Panc1 (cell line): ENCODE data around the gene SLC39A2. TPM values are rescaled to one million over a fixed set of nuclear protein-coding genes. Genes with fewer than 3 reads are reported as not detected.

Experiments used
- ATAC-seq: fragments of 200-7000 bp; cut with Tn5 transposase; 2 replicates; pipeline ENCODE4 v1.9.1; 2020; ENCODE audit warnings: mild to moderate bottlenecking, moderate library complexity
- BruUV-seq: library from RNA; stranded (reverse); fragments of 400-500 nt; replicated peaks from 2 replicates; lab custom pipeline; 2021; lab: Mats Ljungman, UMichigan
- CTCF ChIA-PET: fragments of 300-600 bp; sonication (Branson Sonifier 250); formaldehyde crosslinking; loops from one replicate; lab custom pipeline; 2022; ENCODE audit warnings: antibody characterized with exemption; lab: Charles Lee
- POLR2A ChIA-PET: fragments of 300-600 bp; sonication (Branson Sonifier 250); formaldehyde crosslinking; loops from one replicate; lab custom pipeline; 2022; ENCODE audit warnings: antibody characterized with exemption; lab: Charles Lee
- DNase-seq: peaks from one replicate; pipeline ENCODE4 v3.0.0-alpha.2; 2010; ENCODE audit warnings: low read depth, low spot score
- H3K27ac ChIP-seq: 2 replicates; pipeline ENCODE4 v1.5.1; 2011; ENCODE audit warnings: mild to moderate bottlenecking, low read length, inconsistent platforms
- H3K27me3 ChIP-seq: fragments of 200-500 bp; sonication (Bioruptor generic); 2 replicates; pipeline ENCODE4 v1.6.0; 2014; ENCODE audit warnings: low read length, inconsistent platforms; ENCODE audit not compliant: control insufficient read depth, insufficient read depth
- H3K36me3 ChIP-seq: fragments of 200-500 bp; sonication (Bioruptor generic); 2 replicates; pipeline ENCODE4 v1.5.1; 2014; ENCODE audit warnings: inconsistent platforms, mild to moderate bottlenecking, low read length, moderate library complexity; ENCODE audit not compliant: control insufficient read depth, insufficient read depth
- H3K4me1 ChIP-seq: 2 replicates; pipeline ENCODE4 v1.5.1; 2011; ENCODE audit warnings: inconsistent platforms, mild to moderate bottlenecking, low read length, moderate library complexity; ENCODE audit not compliant: control insufficient read depth, insufficient read depth
- H3K4me3 ChIP-seq, 2 experiments: 2 replicates each; pipeline ENCODE4 v1.5.1; 2011 to 2012; ENCODE audit warnings: low read depth in 2 of 2, low read length in 2 of 2, mild to moderate bottlenecking in 2 of 2, inconsistent platforms in 1 of 2, moderate library complexity in 1 of 2
- H3K9me3 ChIP-seq: fragments of 200-500 bp; sonication (Bioruptor generic); 2 replicates; pipeline ENCODE4 v1.5.1; 2014; ENCODE audit warnings: low read depth, mild to moderate bottlenecking, inconsistent platforms, low read length, moderate library complexity; ENCODE audit not compliant: control insufficient read depth, insufficient read depth
- POLR2AphosphoS5 ChIP-seq: IDR thresholded peaks from 2 replicates; pipeline ENCODE4 v1.6.1; 2012; ENCODE audit warnings: mild to moderate bottlenecking, low read depth, low read length, moderate library complexity
- REST ChIP-seq, 2 experiments: IDR thresholded peaks; 2 replicates each; pipeline ENCODE4 v1.6.1; 2011 to 2012; ENCODE audit warnings: low read depth in 2 of 2, control low read depth in 1 of 2, low read length in 1 of 2, mild to moderate bottlenecking in 1 of 2, moderate library complexity in 1 of 2; ENCODE audit not compliant: insufficient read depth in 1 of 2
- SIN3A ChIP-seq: IDR thresholded peaks from 2 replicates; pipeline ENCODE4 v1.6.1; 2012; ENCODE audit warnings: low read depth, mild to moderate bottlenecking, low read length, moderate library complexity, borderline replicate concordance; ENCODE audit not compliant: insufficient read depth
- TCF7L2 ChIP-seq: IDR thresholded peaks from 2 replicates; pipeline ENCODE4 v1.6.1; 2011; ENCODE audit warnings: mild to moderate bottlenecking, low read depth, low read length, inconsistent platforms
- in situ Hi-C: cut with HindIII; loops from 2 replicates; pipeline ENCODE4 v1.10.0; 2016; ENCODE audit warnings: low sequenced_read_pairs, low pct_unique_long_range_greater_than_20kb
- intact Hi-C: fragments of 100-400 bp; cut with micrococcal nuclease; formaldehyde crosslinking; loops from one replicate; pipeline ENCODE4 v1.10.0; 2022; ENCODE audit not compliant: unreplicated experiment
- total RNA-seq: library from RNA; stranded (reverse); gene quantifications from one replicate; pipeline ENCODE4 v1.2.1, GENCODE V29; 2021; ENCODE audit not compliant: unreplicated experiment
- TF ChIP-seq, protein P1 (sequence below): fragments of 450-650 bp; IDR thresholded peaks from 2 replicates; pipeline ENCODE4 v1.5.1; 2017; ENCODE audit warnings: mild to moderate bottlenecking

The SLC39A2 gene
- total RNA-seq, 1 experiment from 2014 or later, result not detected

DNA sequence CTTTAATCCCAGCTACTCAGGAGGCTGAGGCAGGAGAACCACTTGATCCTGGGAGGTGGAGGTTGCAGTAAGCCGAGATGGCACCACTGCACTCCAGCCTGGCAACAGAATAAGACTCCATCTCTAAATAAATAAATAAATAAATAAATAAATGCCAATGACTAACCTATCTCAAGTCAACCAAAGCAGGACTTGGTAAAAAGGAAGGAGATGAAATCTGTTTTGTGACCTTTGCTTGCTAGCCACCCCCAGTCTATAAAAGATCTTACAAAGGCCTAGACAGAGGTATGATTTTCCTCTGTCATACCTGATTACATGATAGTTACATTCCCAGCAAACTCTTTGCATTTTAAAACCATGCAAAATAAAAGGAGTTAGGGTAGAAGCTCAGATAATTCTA, 22.8 kb upstream of the SLC39A2 start:
- Histone ChIP-seq H3K4me1 (no peaks in the 10 kb centered on the region), H3K4me3 (no peak overlapping the region), H3K36me3 (no peaks in the 10 kb centered on the region), H3K27me3 (no peaks in the 10 kb centered on the region), H3K9me3 (no peaks in the 10 kb centered on the region), H3K27ac (no peak overlapping the region)
- POLR2A ChIA-PET, result no interaction called here
- no TSS peak for BruUV-seq
- intact Hi-C loops, result no loop called here
- ATAC-seq (no peak), DNase-seq (no peak)
- TF ChIP-seq TCF7L2 (no peak), SIN3A (no peak), REST (IDR thresholded peaks at IDR 0.05; ENCODE audit: insufficient read depth in 1 of 2, low read depth in 2 of 2, low read length in 1 of 2) (no peak), POLR2AphosphoS5 (no peak)
- TF ChIP-seq, protein P1, sequence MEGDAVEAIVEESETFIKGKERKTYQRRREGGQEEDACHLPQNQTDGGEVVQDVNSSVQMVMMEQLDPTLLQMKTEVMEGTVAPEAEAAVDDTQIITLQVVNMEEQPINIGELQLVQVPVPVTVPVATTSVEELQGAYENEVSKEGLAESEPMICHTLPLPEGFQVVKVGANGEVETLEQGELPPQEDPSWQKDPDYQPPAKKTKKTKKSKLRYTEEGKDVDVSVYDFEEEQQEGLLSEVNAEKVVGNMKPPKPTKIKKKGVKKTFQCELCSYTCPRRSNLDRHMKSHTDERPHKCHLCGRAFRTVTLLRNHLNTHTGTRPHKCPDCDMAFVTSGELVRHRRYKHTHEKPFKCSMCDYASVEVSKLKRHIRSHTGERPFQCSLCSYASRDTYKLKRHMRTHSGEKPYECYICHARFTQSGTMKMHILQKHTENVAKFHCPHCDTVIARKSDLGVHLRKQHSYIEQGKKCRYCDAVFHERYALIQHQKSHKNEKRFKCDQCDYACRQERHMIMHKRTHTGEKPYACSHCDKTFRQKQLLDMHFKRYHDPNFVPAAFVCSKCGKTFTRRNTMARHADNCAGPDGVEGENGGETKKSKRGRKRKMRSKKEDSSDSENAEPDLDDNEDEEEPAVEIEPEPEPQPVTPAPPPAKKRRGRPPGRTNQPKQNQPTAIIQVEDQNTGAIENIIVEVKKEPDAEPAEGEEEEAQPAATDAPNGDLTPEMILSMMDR, result no peak
- CTCF ChIA-PET, result no interaction called here
- in situ Hi-C loops, result no loop called here

GRCh38 chr14:20978687-20979086, 20.4 kb upstream of the SLC39A2 start:
- ATAC-seq (no peak), DNase-seq (no peak)
- in situ Hi-C loops (no loop called here), intact Hi-C loops (no loop called here)
- TF ChIP-seq, protein P1, result no peak
- TF ChIP-seq TCF7L2 (no peak), REST (IDR thresholded peaks at IDR 0.05; ENCODE audit: insufficient read depth in 1 of 2, low read depth in 2 of 2, low read length in 1 of 2) (no peak), POLR2AphosphoS5 (no peak), SIN3A (no peak)
- H3K36me3 ChIP-seq, result no peaks in the 10 kb centered on the region
- H3K27ac ChIP-seq, result no peak overlapping the region
- H3K4me3 ChIP-seq, result no peak overlapping the region
- no peaks in the 10 kb centered on the region for H3K27me3 ChIP-seq
- BruUV-seq, result no TSS peak
- CTCF ChIA-PET, result no interaction called here
- POLR2A ChIA-PET, result no interaction called here
- H3K4me1 ChIP-seq, result no peaks in the 10 kb centered on the region
- H3K9me3 ChIP-seq, result no peaks in the 10 kb centered on the region
